Measurements from ENCODE around the gene ZNRF1. TPM values are rescaled to one million over a fixed set of nuclear protein-coding genes. Genes with fewer than 3 reads are reported as not detected.
"Not testable (repeated sequence)": the region's sequence is repeated elsewhere in the genome, so short reads cannot be mapped to it uniquely, and the experiment has no call there.

The ZNRF1 gene
- total and polyA plus RNA-seq, 2 of the 8 experiments (the other 6 are each of a cell fraction or from before 2014, with no cell fraction given), result 33.5 to 52.9 TPM

GRCh38 chr16:75090899-75091298, 92.1 kb downstream of the ZNRF1 start:
- not testable (repeated sequence) for H3K23me2 ChIP-seq (ENCODE audit: low read depth, low read length); H3K4me2 ChIP-seq (ENCODE audit: insufficient read depth in 1 of 2, low read depth in 2 of 2, low read length in 2 of 2); H3K36me3 ChIP-seq (ENCODE audit: control insufficient read depth in 2 of 4, insufficient read depth in 4 of 4, low read length in 3 of 4); H2BK20ac ChIP-seq (ENCODE audit: low read length); H3K56ac ChIP-seq (replicated peaks; ENCODE audit: insufficient read length, low read depth, low read length); H3K18ac ChIP-seq (ENCODE audit: extremely low read depth, low read length); H4K8ac ChIP-seq (ENCODE audit: extremely low read depth, insufficient read depth, low read length); H3K4me3 ChIP-seq (ENCODE audit: extremely low read depth in 1 of 4, insufficient read depth in 2 of 4, low read depth in 3 of 4, low read length in 4 of 4); H4K91ac ChIP-seq (replicated peaks; ENCODE audit: insufficient read length, low read length); H3K23ac ChIP-seq (ENCODE audit: insufficient read length); DNase-seq (ENCODE audit: low read depth in 1 of 2, low spot score in 2 of 2); H3K9ac ChIP-seq (replicated peaks in 1 of 4; ENCODE audit: extremely low read depth in 1 of 4, low read depth in 3 of 4, low read length in 3 of 4); FAIRE-seq; H2BK15ac ChIP-seq (ENCODE audit: low read length); H4K5ac ChIP-seq (ENCODE audit: insufficient read length, low read depth, low read length); H2BK120ac ChIP-seq (replicated peaks; ENCODE audit: low read depth, low read length); H3K27me3 ChIP-seq (replicated peaks in 1 of 4; ENCODE audit: control insufficient read depth in 3 of 4, extremely low read depth in 1 of 4, insufficient read depth in 3 of 4, low read length in 3 of 4); H2AFZ ChIP-seq (ENCODE audit: low read length); H3K9me3 ChIP-seq (ENCODE audit: insufficient read depth in 2 of 2, low read depth in 1 of 2, low read length in 1 of 2); H2BK12ac ChIP-seq (ENCODE audit: low read depth, low read length); H2BK5ac ChIP-seq (ENCODE audit: low read depth, low read length); H2AK5ac ChIP-seq (ENCODE audit: low read depth, low read length); H3K14ac ChIP-seq (ENCODE audit: insufficient read length); H3K4ac ChIP-seq (replicated peaks; ENCODE audit: insufficient read length, low read depth, low read length); H3K79me1 ChIP-seq (ENCODE audit: low read depth, low read length); H3K27ac ChIP-seq (ENCODE audit: low read depth, low read length)
- peaks cover 5 to 21% (median 13%) of the 10 kb centered on the region in 4 experiments for H3K4me1 ChIP-seq (replicated peaks in 1 of 4; ENCODE audit: control insufficient read depth in 3 of 4, insufficient read depth in 4 of 4, low read length in 3 of 4)
- H4K20me1 ChIP-seq (replicated peaks in 1 of 2; ENCODE audit: control insufficient read depth in 1 of 2, insufficient read depth in 2 of 2, low read length in 2 of 2), result peaks cover 11 to 18% of the 10 kb centered on the region in 2 experiments
- peaks cover 1 to 59% of the 10 kb centered on the region in 2 experiments; a peak in 3 of 4 replicates for H3K79me2 ChIP-seq (ENCODE audit: control insufficient read depth in 1 of 2, insufficient read depth in 2 of 2, low read length in 2 of 2)
- ChIA-PET CTCF (ENCODE audit: partially characterized antibody) (interaction anchor here (1.0 to 13.7 kb wide), 7 partner anchors 15 to 98 kb away, joined by 3 to 90 read pairs (median 5); no protein-coding TSS in a partner anchor), POLR2A (ENCODE audit: partially characterized antibody) (interaction anchor here (0.7 to 2.0 kb wide), 2 partner anchors 15 to 18 kb away, joined by 3 to 6 read pairs; no protein-coding TSS in a partner anchor)
- WGBS, 2 experiments (ENCODE audit: extremely low coverage in 1 of 2, insufficient coverage in 1 of 2, insufficient read length in 1 of 2, insufficient replicate concordance in 2 of 2, low coverage in 1 of 2, low lambda C conversion rate in 2 of 2, missing lambda C conversion rate in 1 of 2), result 83% methylated on average over 5 of the region's 6 CpGs; no CpG with 5 or more reads in 1 of the 2 experiments

GRCh38 chr16:75091619-75092018, 92.8 kb downstream of the ZNRF1 start:
- not testable (repeated sequence) for H3K27ac ChIP-seq (ENCODE audit: low read depth, low read length); H3K4ac ChIP-seq (replicated peaks; ENCODE audit: insufficient read length, low read depth, low read length); H2AFZ ChIP-seq (ENCODE audit: low read length); H3K56ac ChIP-seq (replicated peaks; ENCODE audit: insufficient read length, low read depth, low read length); H3K14ac ChIP-seq (ENCODE audit: insufficient read length); DNase-seq (ENCODE audit: low read depth in 1 of 2, low spot score in 2 of 2); H2BK12ac ChIP-seq (ENCODE audit: low read depth, low read length); H2BK5ac ChIP-seq (ENCODE audit: low read depth, low read length); H2AK5ac ChIP-seq (ENCODE audit: low read depth, low read length); H4K5ac ChIP-seq (ENCODE audit: insufficient read length, low read depth, low read length); H3K23ac ChIP-seq (ENCODE audit: insufficient read length); H3K9me3 ChIP-seq (ENCODE audit: insufficient read depth in 2 of 2, low read depth in 1 of 2, low read length in 1 of 2); H3K4me2 ChIP-seq (ENCODE audit: insufficient read depth in 1 of 2, low read depth in 2 of 2, low read length in 2 of 2); H3K18ac ChIP-seq (ENCODE audit: extremely low read depth, low read length); H3K36me3 ChIP-seq (ENCODE audit: control insufficient read depth in 2 of 4, insufficient read depth in 4 of 4, low read length in 3 of 4); H3K4me3 ChIP-seq (ENCODE audit: extremely low read depth in 1 of 4, insufficient read depth in 2 of 4, low read depth in 3 of 4, low read length in 4 of 4); H3K9ac ChIP-seq (replicated peaks in 1 of 4; ENCODE audit: extremely low read depth in 1 of 4, low read depth in 3 of 4, low read length in 3 of 4); H3K23me2 ChIP-seq (ENCODE audit: low read depth, low read length); H2BK120ac ChIP-seq (replicated peaks; ENCODE audit: low read depth, low read length); H3K79me1 ChIP-seq (ENCODE audit: low read depth, low read length); H3K27me3 ChIP-seq (replicated peaks in 1 of 4; ENCODE audit: control insufficient read depth in 3 of 4, extremely low read depth in 1 of 4, insufficient read depth in 3 of 4, low read length in 3 of 4); H4K8ac ChIP-seq (ENCODE audit: extremely low read depth, insufficient read depth, low read length); H2BK15ac ChIP-seq (ENCODE audit: low read length); H2BK20ac ChIP-seq (ENCODE audit: low read length); FAIRE-seq; H4K91ac ChIP-seq (replicated peaks; ENCODE audit: insufficient read length, low read length)
- 84% methylated on average over 3 of the region's 3 CpGs; no CpG with 5 or more reads in 1 of the 2 experiments for WGBS, 2 experiments (ENCODE audit: extremely low coverage in 1 of 2, insufficient coverage in 1 of 2, insufficient read length in 1 of 2, insufficient replicate concordance in 2 of 2, low coverage in 1 of 2, low lambda C conversion rate in 2 of 2, missing lambda C conversion rate in 1 of 2)
- peaks cover 11 to 18% of the 10 kb centered on the region in 2 experiments for H4K20me1 ChIP-seq (replicated peaks in 1 of 2; ENCODE audit: control insufficient read depth in 1 of 2, insufficient read depth in 2 of 2, low read length in 2 of 2)
- peaks cover 8 to 24% (median 14%) of the 10 kb centered on the region in 4 experiments for H3K4me1 ChIP-seq (replicated peaks in 1 of 4; ENCODE audit: control insufficient read depth in 3 of 4, insufficient read depth in 4 of 4, low read length in 3 of 4)
- POLR2A ChIA-PET (ENCODE audit: partially characterized antibody), result interaction anchor here (0.7 kb wide), 2 partner anchors 19 to 29 kb away, joined by 3 read pairs; no protein-coding TSS in a partner anchor
- CTCF ChIA-PET (ENCODE audit: partially characterized antibody), result interaction anchor here (1.4 to 13.7 kb wide), 4 partner anchors 19 to 98 kb away, joined by 5 to 90 read pairs (median 11); no protein-coding TSS in a partner anchor
- H3K79me2 ChIP-seq (ENCODE audit: control insufficient read depth in 1 of 2, insufficient read depth in 2 of 2, low read length in 2 of 2), result peaks cover 0 to 52% of the 10 kb centered on the region in 2 experiments; a peak in 2 of 4 replicates

Measured in H1 (cell line).